Activated CD4-positive, alpha-beta memory T cell treated with anti-CD3 and anti-CD28 coated beads, Interleukin-2, amount 10 ng/mL, durations not matched to agents 7 days and 5 days (primary cell): Measurements from ENCODE around the gene USP25. TPM values are rescaled to one million over a fixed set of nuclear protein-coding genes. Genes with fewer than 3 reads are reported as not detected.

Experiments used
- CTCF ChIA-PET: fragments of 350-600 bp; sonication (Branson Sonifier 250); formaldehyde crosslinking; loops from one replicate; lab custom pipeline; 2021; ENCODE audit warnings: antibody characterized with exemption, inconsistent platforms; lab: Charles Lee
- POLR2A ChIA-PET: fragments of 350-600 bp; sonication (Branson Sonifier 250); formaldehyde crosslinking; loops from one replicate; lab custom pipeline; 2021; ENCODE audit warnings: antibody characterized with exemption; lab: Charles Lee
- DNase-seq: peaks from one replicate; pipeline ENCODE4 v3.0.0-alpha.2; 2020
- H3K27ac Mint-ChIP-seq: one replicate; pipeline ENCODE4 v1.8.0; 2021; ENCODE audit warnings: mild to moderate bottlenecking, mixed read lengths
- H3K27me3 Mint-ChIP-seq: one replicate; pipeline ENCODE4 v1.8.0; 2021; ENCODE audit warnings: mixed read lengths
- H3K36me3 Mint-ChIP-seq: one replicate; pipeline ENCODE4 v1.8.0; 2021; ENCODE audit warnings: low read depth, mixed read lengths
- H3K4me1 Mint-ChIP-seq: one replicate; pipeline ENCODE4 v1.8.0; 2021; ENCODE audit warnings: mixed read lengths
- H3K4me3 Mint-ChIP-seq: one replicate; pipeline ENCODE4 v1.8.0; 2021; ENCODE audit warnings: mild to moderate bottlenecking, mixed read lengths
- H3K9me3 Mint-ChIP-seq: one replicate; pipeline ENCODE4 v1.8.0; 2021; ENCODE audit warnings: mixed read lengths
- total RNA-seq, 2 experiments: library from RNA; stranded (reverse); gene quantifications; one replicate each; pipeline ENCODE4 v1.2.3, GENCODE V29; 2021

Gene USP25
- total RNA-seq, 2 experiments from 2014 or later = 53.5 to 61.0 TPM

DNA sequence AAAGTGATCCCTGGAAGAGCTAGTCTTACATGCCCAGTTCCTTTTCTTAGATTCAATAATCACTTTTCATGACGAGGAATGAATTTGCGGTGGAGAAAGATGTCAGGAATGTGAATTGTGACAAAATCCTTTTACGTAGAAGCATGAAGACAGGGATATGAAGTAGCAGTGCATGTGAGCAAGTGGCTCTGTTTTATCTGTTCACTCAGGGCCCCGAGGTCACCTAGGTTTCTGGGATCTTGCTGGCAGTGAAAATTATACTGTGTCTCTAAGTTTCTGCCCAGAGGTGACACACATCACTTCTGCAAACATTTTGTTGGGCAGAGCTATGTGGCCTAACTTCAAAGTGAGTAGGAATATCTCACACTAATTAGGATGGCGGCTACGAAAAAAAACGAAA is 79.3 kb downstream of the USP25 start:
- CTCF ChIA-PET = no interaction called here
- peaks cover 63% of the 10 kb centered on the region for H3K36me3 Mint-ChIP-seq
- DNase-seq = no peak
- no peak overlapping the region for H3K4me3 Mint-ChIP-seq
- H3K27ac Mint-ChIP-seq = no peak overlapping the region
- H3K9me3 Mint-ChIP-seq = peaks cover 14% of the 10 kb centered on the region
- no peaks in the 10 kb centered on the region for H3K4me1 Mint-ChIP-seq
- no peaks in the 10 kb centered on the region for H3K27me3 Mint-ChIP-seq
- POLR2A ChIA-PET = interaction anchor here (1.1 kb wide), 1 partner anchor 81 kb away, joined by 3 read pairs; no protein-coding TSS in a partner anchor

DNA sequence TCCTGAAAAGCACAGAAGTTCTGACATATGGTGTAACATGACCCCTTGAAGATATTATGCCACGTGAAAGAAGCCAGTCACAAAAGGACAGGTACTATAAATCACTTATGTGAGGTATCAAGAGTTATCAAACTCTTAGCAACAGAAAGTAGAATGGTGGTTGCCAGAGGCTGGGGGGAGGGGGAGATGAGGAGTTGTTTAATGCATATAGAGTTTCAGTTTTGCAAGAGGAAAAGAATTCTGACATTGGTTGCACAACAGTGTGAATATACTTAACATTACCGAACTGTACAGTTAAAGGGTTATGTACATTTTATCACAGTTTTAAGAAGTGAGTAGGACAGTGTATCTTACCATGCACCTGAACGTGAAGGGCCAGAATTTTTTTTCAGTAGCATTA is 80.0 kb downstream of the USP25 start:
- no peak for DNase-seq
- peaks cover 21% of the 10 kb centered on the region for H3K9me3 Mint-ChIP-seq
- no peak overlapping the region for H3K27ac Mint-ChIP-seq
- ChIA-PET POLR2A (no interaction called here), CTCF (no interaction called here)
- peaks cover 66% of the 10 kb centered on the region for H3K36me3 Mint-ChIP-seq
- H3K27me3 Mint-ChIP-seq = no peaks in the 10 kb centered on the region
- H3K4me1 Mint-ChIP-seq = no peaks in the 10 kb centered on the region
- H3K4me3 Mint-ChIP-seq = no peak overlapping the region

DNA sequence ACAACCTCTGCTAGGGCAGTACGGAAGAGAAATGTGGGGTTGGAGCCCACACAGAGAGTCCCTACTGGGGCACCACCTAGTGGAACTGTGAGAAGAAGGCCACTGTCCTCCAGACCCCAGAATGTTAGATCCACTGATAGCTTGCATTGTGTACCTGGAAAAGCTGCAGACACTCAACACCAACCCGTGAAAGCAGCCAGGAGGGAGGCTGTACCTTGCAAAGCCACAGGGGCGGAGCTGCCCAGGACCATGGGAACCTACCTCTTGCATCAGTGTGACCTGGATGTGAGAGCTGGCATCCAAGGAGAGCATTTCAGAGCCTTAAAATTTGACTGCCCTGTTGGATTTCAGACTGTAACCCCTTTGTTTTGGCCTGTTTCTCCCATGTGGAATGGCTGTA is 85.5 kb downstream of the USP25 start:
- H3K27ac Mint-ChIP-seq = no peak overlapping the region
- H3K4me1 Mint-ChIP-seq = no peaks in the 10 kb centered on the region
- no peak overlapping the region for H3K4me3 Mint-ChIP-seq
- H3K27me3 Mint-ChIP-seq = no peaks in the 10 kb centered on the region
- DNase-seq = no peak
- H3K9me3 Mint-ChIP-seq = peaks cover 41% of the 10 kb centered on the region
- peaks cover 79% of the 10 kb centered on the region for H3K36me3 Mint-ChIP-seq
- ChIA-PET CTCF (no interaction called here), POLR2A (no interaction called here)

DNA sequence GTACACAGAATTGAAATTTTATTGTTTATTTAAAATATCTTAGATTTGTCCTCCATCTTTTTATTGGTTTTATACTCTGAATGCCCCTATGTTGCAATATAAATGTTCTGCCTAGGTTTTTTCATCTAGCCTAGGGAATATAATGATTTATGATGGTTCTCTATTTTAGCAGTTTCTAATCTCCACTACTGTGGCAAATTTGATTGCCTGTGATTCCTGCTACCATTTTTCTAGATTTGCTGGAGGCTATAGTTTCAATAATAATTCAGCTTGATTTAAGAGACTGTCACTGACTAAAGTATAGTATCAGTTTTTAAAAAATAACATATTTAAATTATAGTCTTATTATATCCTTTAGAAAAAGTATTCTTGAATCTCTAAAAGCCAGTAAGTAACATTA is 90.5 kb downstream of the USP25 start:
- Mint-ChIP-seq H3K36me3 (peaks cover 54% of the 10 kb centered on the region), H3K27ac (no peak overlapping the region), H3K4me1 (peaks cover 18% of the 10 kb centered on the region), H3K27me3 (no peaks in the 10 kb centered on the region), H3K4me3 (no peak overlapping the region), H3K9me3 (peaks cover 16% of the 10 kb centered on the region)
- CTCF ChIA-PET = no interaction called here
- POLR2A ChIA-PET = no interaction called here
- no peak for DNase-seq

DNA sequence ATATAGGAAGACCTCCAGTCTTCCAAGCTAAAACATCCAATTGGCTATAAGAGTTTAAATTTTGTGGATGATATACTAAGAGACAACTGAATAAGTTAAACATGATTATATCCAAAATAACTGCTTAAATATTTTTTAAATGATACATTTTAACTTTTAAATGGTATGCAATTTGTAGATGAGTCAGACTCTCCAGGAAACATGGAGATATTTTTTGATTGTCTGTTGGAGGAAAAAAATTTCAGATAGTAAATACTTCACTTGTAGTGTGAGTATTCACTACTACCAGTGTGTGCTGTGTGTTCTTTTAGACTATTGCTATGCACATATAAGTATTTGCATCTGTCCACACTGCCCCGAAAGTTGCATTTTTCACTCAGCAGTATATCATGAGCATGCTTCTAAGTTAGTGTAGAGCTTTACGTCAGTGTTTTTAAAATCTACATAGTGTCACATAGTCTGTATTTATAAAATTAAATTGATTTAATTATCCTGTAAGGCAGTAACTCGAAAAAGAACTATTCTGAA is 91.1 kb downstream of the USP25 start:
- H3K36me3 Mint-ChIP-seq = peaks cover 49% of the 10 kb centered on the region
- peaks cover 19% of the 10 kb centered on the region for H3K4me1 Mint-ChIP-seq
- H3K4me3 Mint-ChIP-seq = no peak overlapping the region
- DNase-seq = no peak
- H3K27ac Mint-ChIP-seq = no peak overlapping the region
- ChIA-PET POLR2A (no interaction called here), CTCF (no interaction called here)
- H3K27me3 Mint-ChIP-seq = no peaks in the 10 kb centered on the region
- peaks cover 11% of the 10 kb centered on the region for H3K9me3 Mint-ChIP-seq

DNA sequence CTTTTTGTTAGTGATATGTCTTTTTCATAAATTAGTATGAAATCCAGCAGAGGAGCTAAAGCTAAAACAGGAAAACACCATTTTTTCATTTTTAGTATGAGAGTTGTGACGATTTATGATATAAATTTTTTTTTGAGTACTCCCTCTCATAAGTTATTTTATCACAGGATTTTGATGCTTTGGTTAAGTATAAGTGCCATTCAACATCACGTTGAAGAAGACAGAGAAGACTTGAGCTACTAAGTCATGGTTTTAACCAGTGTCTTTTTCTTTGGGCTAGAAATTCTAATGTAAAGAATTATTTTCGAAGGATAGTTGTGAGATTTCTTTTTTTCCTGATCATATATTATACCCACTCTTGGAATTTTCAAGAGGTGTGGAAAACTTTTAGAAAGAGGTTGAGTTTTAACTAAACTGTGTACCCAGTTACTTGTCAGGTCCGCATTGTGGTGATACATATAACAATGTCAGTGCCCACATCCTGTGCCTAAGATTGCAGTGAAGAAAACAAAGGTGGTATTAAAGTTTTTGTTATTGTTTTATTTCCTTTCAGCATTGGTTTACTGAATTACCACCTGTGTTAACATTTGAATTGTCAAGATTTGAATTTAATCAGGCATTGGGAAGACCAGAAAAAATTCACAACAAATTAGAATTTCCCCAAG is 93.8 kb downstream of the USP25 start:
- ChIA-PET POLR2A (interaction anchor here (0.7 to 0.8 kb wide), 2 partner anchors 51 to 95 kb away, joined by 3 read pairs; no protein-coding TSS in a partner anchor), CTCF (no interaction called here)
- Mint-ChIP-seq H3K36me3 (peaks cover 45% of the 10 kb centered on the region), H3K4me3 (no peak overlapping the region), H3K9me3 (no peaks in the 10 kb centered on the region), H3K27me3 (no peaks in the 10 kb centered on the region), H3K4me1 (peaks cover 20% of the 10 kb centered on the region), H3K27ac (peak overlapping the region; percentile 69)
- peak; percentile 32 for DNase-seq

DNA sequence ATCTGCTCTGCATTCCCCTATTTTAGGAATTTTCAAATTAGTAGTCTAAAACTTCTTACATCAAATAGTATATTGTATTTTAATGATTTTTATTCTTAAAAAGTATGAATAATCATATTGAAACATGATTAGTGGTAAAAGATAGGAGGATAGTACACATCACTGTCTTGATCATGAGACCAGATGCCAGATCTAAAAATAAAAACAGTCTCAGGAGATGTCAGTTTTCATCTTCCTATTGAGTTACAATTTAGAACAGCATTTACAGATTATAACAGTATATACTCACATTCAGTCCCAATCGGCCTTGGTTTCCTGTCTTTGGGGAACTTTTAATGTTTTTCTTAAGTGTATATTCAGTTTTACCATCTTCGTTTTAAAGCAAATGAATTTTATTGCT is 95.9 kb downstream of the USP25 start:
- no peak for DNase-seq
- Mint-ChIP-seq H3K9me3 (no peaks in the 10 kb centered on the region), H3K4me3 (no peak overlapping the region), H3K27ac (no peak overlapping the region), H3K4me1 (peaks cover 20% of the 10 kb centered on the region), H3K27me3 (no peaks in the 10 kb centered on the region), H3K36me3 (peaks cover 39% of the 10 kb centered on the region)
- ChIA-PET POLR2A (no interaction called here), CTCF (interaction anchor here (1.6 kb wide), 1 partner anchor 89 kb away, joined by 3 read pairs; no protein-coding TSS in a partner anchor)

DNA sequence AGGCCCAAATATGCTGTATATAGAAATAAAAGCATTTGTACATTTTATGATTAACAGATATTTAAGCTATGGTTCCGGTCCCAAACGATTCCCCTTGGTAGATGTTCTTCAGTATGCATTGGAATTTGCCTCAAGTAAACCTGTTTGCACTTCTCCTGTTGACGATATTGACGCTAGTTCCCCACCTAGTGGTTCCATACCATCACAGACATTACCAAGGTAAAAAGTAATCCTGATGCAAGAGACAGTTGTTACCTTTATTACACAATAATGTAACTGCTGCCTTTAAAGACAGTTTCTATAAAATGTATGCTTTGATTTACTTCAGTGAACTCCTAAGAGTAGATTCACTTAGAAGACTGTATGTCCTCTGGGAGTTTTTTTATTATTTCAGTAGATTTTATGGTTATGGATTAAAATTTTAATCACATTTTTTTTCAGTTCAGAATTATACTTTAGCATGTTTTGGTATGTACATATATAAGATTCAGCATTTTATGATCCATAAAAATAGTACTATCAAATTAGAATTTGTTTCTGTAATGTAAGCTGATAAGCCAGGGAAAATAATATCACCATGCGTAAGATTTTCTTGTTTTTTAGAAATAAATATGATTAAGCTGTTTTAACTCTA is 96.5 kb downstream of the USP25 start:
- no peak overlapping the region for H3K27ac Mint-ChIP-seq
- POLR2A ChIA-PET = no interaction called here
- peak; percentile 20 for DNase-seq

DNA sequence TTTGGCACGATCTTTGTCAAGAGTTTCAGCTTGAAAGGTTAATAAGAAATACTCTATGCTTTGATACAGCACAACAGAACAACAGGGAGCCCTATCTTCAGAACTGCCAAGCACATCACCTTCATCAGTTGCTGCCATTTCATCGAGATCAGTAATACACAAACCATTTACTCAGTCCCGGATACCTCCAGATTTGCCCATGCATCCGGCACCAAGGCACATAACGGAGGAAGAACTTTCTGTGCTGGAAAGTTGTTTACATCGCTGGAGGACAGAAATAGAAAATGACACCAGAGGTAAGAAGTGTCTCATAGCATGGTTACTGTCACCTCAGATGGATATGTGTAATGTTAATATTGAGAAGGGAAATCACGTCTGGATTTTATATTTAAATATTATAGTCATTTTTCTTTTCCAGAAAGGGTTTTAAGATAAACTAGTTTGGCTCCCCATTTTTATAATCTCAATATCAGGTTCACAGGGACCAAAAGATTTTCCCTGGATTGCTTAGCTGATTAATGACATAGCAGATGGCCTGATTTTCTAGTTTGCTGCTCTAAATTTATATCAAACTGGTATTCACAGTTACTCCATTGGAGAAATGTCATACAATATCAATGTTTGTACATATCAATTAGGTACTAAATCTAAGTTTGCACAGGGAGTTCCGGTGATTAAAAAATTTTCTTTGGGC is 97.3 kb downstream of the USP25 start:
- no peak overlapping the region for H3K27ac Mint-ChIP-seq
- H3K36me3 Mint-ChIP-seq = peaks cover 46% of the 10 kb centered on the region
- no peak for DNase-seq
- H3K9me3 Mint-ChIP-seq = no peaks in the 10 kb centered on the region
- POLR2A ChIA-PET = interaction anchor here (1.0 kb wide), 1 partner anchor 1454 kb away, joined by 3 read pairs; no protein-coding TSS in a partner anchor
- H3K27me3 Mint-ChIP-seq = no peaks in the 10 kb centered on the region
- peaks cover 30% of the 10 kb centered on the region for H3K4me1 Mint-ChIP-seq
- H3K4me3 Mint-ChIP-seq = no peak overlapping the region
- CTCF ChIA-PET = interaction anchor here (0.8 to 1.6 kb wide), 4 partner anchors 7 to 97 kb away, joined by 3 to 5 read pairs (median 3); no protein-coding TSS in a partner anchor

More for the DNA sequence above, 96.5 kb downstream of the USP25 start:
- CTCF ChIA-PET = interaction anchor here (0.8 to 1.6 kb wide), 4 partner anchors 8 to 96 kb away, joined by 3 to 5 read pairs (median 3); no protein-coding TSS in a partner anchor
- Mint-ChIP-seq H3K9me3 (no peaks in the 10 kb centered on the region), H3K36me3 (peaks cover 43% of the 10 kb centered on the region), H3K27me3 (no peaks in the 10 kb centered on the region), H3K4me3 (no peak overlapping the region), H3K4me1 (peaks cover 23% of the 10 kb centered on the region)

DNA sequence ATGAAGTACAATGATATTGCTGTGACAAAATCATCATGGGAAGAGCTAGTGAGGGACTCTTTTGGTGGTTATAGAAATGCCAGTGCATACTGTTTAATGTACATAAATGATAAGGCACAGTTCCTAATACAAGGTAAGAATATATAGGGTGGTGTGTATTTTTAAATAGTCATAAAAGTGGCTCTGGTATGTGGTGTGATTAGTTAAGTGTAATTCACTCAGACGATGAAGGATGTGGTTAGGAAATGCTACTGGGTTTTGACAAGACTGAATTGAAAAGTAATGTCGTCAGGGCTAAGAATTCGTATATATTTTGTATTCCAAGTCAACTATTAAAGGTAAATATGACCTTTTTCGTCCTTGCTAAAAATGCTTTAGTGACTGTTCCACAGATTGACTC is 101.7 kb downstream of the USP25 start:
- Mint-ChIP-seq H3K27me3 (no peaks in the 10 kb centered on the region), H3K9me3 (no peaks in the 10 kb centered on the region), H3K36me3 (peaks cover 44% of the 10 kb centered on the region), H3K27ac (no peak overlapping the region), H3K4me1 (peaks cover 11% of the 10 kb centered on the region), H3K4me3 (no peak overlapping the region)
- ChIA-PET CTCF (no interaction called here), POLR2A (no interaction called here)
- no peak for DNase-seq

DNA sequence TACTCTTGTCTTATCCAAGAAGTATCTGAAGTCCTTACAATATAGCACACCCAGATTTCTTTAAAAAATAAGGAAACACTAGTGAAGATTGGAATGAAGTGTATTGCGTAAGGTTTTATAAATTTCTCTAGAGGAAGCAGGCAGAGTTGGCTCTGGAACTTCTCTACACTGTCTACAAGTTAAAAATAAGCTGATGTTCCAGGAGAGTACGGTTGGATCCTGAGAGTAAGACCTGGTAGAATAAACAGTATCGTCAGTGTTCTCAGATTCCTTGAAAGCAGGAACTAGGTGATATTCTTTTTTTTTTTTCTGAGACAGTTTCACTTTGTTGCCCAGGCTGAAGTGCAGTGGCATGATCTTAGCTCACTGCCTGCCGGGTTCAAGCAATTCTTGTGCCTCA is 107.9 kb downstream of the USP25 start:
- no peak overlapping the region for H3K27ac Mint-ChIP-seq
- H3K36me3 Mint-ChIP-seq = peaks cover 18% of the 10 kb centered on the region
- H3K4me1 Mint-ChIP-seq = peaks cover 2% of the 10 kb centered on the region
- DNase-seq = no peak
- no peak overlapping the region for H3K4me3 Mint-ChIP-seq
- POLR2A ChIA-PET = interaction anchor here (0.6 kb wide), 2 partner anchors 41 to 1325 kb away, joined by 3 read pairs; no protein-coding TSS in a partner anchor
- CTCF ChIA-PET = no interaction called here
- no peaks in the 10 kb centered on the region for H3K9me3 Mint-ChIP-seq
- H3K27me3 Mint-ChIP-seq = no peaks in the 10 kb centered on the region

DNA sequence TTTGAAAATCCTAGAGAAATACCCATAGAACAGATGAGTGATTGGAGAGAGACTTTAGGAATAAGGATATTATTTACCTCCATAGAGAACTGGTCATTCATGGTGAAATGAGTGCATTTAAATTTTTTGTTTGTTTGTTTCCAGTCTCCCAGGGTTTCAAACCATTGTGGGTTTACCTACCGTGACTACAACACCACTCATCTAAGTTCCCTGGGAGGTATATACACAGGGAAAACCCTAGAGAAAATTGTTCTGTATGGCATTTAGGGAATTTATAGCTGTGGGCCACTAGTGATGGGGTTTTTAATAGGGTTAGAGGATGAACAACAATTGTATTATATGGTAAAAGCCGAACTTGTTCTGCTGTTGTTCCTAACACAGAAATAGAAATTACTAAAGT is 109.2 kb downstream of the USP25 start:
- Mint-ChIP-seq H3K36me3 (peaks cover 29% of the 10 kb centered on the region), H3K4me3 (no peak overlapping the region), H3K9me3 (no peaks in the 10 kb centered on the region), H3K27ac (no peak overlapping the region), H3K4me1 (peaks cover 2% of the 10 kb centered on the region), H3K27me3 (no peaks in the 10 kb centered on the region)
- ChIA-PET CTCF (no interaction called here), POLR2A (no interaction called here)
- no peak for DNase-seq

DNA sequence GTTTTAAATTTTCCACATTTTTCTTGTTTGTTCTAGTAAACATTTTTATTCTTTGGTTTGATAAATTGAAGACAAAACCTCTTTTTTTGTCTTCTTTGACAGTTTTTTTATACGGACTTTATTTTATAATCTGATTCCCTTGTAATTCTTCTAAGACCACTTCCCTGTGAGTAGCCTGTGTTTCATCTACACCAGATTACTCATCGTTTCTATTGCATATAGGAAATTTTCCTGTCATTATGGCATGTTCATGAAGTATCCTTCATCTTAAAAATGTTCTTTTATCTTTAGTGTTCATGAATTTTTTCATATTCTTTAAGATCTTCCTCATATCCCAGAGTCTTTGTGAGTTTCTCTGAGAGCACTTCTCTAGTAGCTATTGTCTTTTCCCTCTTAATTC is 109.8 kb downstream of the USP25 start:
- no peak overlapping the region for H3K27ac Mint-ChIP-seq
- POLR2A ChIA-PET = no interaction called here
- CTCF ChIA-PET = no interaction called here

More for the DNA sequence above, 109.8 kb downstream of the USP25 start:
- peaks cover 27% of the 10 kb centered on the region for H3K36me3 Mint-ChIP-seq
- H3K9me3 Mint-ChIP-seq = no peaks in the 10 kb centered on the region
- no peak overlapping the region for H3K4me3 Mint-ChIP-seq
- H3K27me3 Mint-ChIP-seq = no peaks in the 10 kb centered on the region
- H3K4me1 Mint-ChIP-seq = peaks cover 2% of the 10 kb centered on the region
- no peak for DNase-seq
